H1 (cell line): ENCODE results near the gene TUBA8.

Experiments used
- EGR1 ChIP-seq: IDR thresholded peaks from 2 replicates; pipeline ENCODE4 v1.6.1; 2011; ENCODE audit warnings: low read depth, low read length, borderline replicate concordance
- EP300 ChIP-seq, 2 experiments: IDR thresholded peaks; 1 replicate in 1 of 2; 2 replicates in 1 of 2; pipeline ENCODE4 v1.6.1; 2011 to 2012; ENCODE audit warnings: low read depth in 2 of 2, low read length in 2 of 2, mild to moderate bottlenecking in 2 of 2, borderline replicate concordance in 1 of 2, inconsistent platforms in 1 of 2, moderate library complexity in 1 of 2
- EZH2 ChIP-seq: fragments of 200-600 bp; sonication (generic); IDR thresholded peaks from 2 replicates; pipeline ENCODE4 v1.7.1; 2012; ENCODE audit warnings: low read depth, mild to moderate bottlenecking, moderate library complexity, low read length, inconsistent platforms; ENCODE audit not compliant: severe bottlenecking
- JUND ChIP-seq: IDR thresholded peaks from 2 replicates; pipeline ENCODE4 v1.6.1; 2011; ENCODE audit warnings: mild to moderate bottlenecking, improper control_type of control experiment, low read length
- NRF1 ChIP-seq: IDR thresholded peaks from 2 replicates; pipeline ENCODE4 v1.6.1; 2011; ENCODE audit warnings: mild to moderate bottlenecking, low read depth, low read length, improper control_type of control experiment
- POLR2A ChIP-seq, 2 experiments: IDR thresholded peaks; 1 replicate in 1 of 2; 2 replicates in 1 of 2; pipeline ENCODE4 v1.6.1; 2011; ENCODE audit warnings: low read depth in 2 of 2, low read length in 2 of 2, mild to moderate bottlenecking in 2 of 2; ENCODE audit errors: control extremely low read depth in 1 of 2
- POLR2AphosphoS5 ChIP-seq: IDR thresholded peaks from 2 replicates; pipeline ENCODE4 v1.6.1; 2011; ENCODE audit warnings: low read depth, low read length
- POU5F1 ChIP-seq: IDR thresholded peaks from 2 replicates; pipeline ENCODE4 v1.6.1; 2011; ENCODE audit warnings: low read depth, mild to moderate bottlenecking, low read length, moderate library complexity
- RFX5 ChIP-seq: IDR thresholded peaks from 2 replicates; pipeline ENCODE4 v1.6.1; 2011; ENCODE audit warnings: low read depth, low read length, improper control_type of control experiment, borderline replicate concordance
- TAF1 ChIP-seq: IDR thresholded peaks from 2 replicates; pipeline ENCODE4 v1.6.1; 2011; ENCODE audit warnings: mild to moderate bottlenecking, low read depth, low read length
- TEAD4 ChIP-seq: IDR thresholded peaks from 2 replicates; pipeline ENCODE4 v1.6.1; 2012; ENCODE audit warnings: low read depth, low read length, inconsistent platforms, mixed read lengths
- ZNF274 ChIP-seq: IDR thresholded peaks from 2 replicates; pipeline ENCODE4 v1.7.0; 2012; ENCODE audit warnings: low read length, borderline replicate concordance; ENCODE audit errors: extremely low read depth
- TF ChIP-seq, protein P1 (sequence below), 3 experiments: IDR thresholded peaks; 1 replicate in 2 of 3; 2 replicates in 1 of 3; pipeline versions ENCODE4 v1.5.1 to v1.6.1; 2011; ENCODE audit warnings: low read length in 3 of 3, mild to moderate bottlenecking in 3 of 3, inconsistent platforms in 2 of 3, low read depth in 1 of 3, moderate library complexity in 1 of 3; ENCODE audit not compliant: insufficient read depth in 1 of 3; ENCODE audit errors: control extremely low read depth in 1 of 3
- TF ChIP-seq, protein P2 (sequence below): IDR thresholded peaks from 2 replicates; pipeline ENCODE4 v1.6.1; 2012; ENCODE audit warnings: low read length, inconsistent platforms

DNA sequence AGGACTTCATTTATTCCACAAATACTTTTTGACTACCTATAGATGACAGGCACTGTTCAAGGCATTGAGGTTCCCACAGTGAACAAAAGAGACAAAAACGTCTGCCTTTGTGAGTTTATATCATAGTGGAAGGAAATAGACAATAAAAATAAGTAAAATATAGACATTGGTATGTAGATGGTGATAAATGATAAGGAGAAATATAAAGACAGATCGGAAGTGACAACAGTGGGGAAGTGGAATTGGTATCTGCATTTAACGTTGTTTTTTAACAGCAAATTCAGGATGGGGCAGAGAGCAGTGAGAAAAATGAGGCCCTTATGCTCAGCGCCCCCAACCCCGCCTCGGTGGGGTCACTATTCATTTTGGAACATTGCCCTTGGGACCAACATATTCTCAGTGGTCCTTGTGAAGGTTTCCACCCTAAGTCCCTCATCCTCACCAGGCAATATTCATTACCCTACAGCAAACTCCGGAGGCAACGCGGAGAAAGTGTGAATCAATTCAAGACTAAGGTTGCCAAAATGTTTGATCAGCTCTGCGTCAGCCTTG, 33.4 kb upstream of the TUBA8 start:
- TF ChIP-seq EGR1 (no peak), POLR2AphosphoS5 (no peak), POU5F1 (no peak), TEAD4 (no peak), JUND (no peak), NRF1 (no peak), EP300 (IDR thresholded peaks at IDR 0.05; ENCODE audit: borderline replicate concordance in 1 of 2, low read depth in 2 of 2, low read length in 2 of 2) (no peak), TAF1 (no peak), POLR2A (IDR thresholded peaks at IDR 0.05; ENCODE audit: control extremely low read depth in 1 of 2, low read depth in 2 of 2, low read length in 2 of 2) (no peak), RFX5 (no peak), ZNF274 (no peak), EZH2 (no peak)
- TF ChIP-seq, protein P1, sequence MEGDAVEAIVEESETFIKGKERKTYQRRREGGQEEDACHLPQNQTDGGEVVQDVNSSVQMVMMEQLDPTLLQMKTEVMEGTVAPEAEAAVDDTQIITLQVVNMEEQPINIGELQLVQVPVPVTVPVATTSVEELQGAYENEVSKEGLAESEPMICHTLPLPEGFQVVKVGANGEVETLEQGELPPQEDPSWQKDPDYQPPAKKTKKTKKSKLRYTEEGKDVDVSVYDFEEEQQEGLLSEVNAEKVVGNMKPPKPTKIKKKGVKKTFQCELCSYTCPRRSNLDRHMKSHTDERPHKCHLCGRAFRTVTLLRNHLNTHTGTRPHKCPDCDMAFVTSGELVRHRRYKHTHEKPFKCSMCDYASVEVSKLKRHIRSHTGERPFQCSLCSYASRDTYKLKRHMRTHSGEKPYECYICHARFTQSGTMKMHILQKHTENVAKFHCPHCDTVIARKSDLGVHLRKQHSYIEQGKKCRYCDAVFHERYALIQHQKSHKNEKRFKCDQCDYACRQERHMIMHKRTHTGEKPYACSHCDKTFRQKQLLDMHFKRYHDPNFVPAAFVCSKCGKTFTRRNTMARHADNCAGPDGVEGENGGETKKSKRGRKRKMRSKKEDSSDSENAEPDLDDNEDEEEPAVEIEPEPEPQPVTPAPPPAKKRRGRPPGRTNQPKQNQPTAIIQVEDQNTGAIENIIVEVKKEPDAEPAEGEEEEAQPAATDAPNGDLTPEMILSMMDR (IDR thresholded peaks at IDR 0.05; ENCODE audit: control extremely low read depth in 1 of 3, insufficient read depth in 1 of 3, low read depth in 1 of 3, low read length in 3 of 3): no peak
- TF ChIP-seq, protein P2, sequence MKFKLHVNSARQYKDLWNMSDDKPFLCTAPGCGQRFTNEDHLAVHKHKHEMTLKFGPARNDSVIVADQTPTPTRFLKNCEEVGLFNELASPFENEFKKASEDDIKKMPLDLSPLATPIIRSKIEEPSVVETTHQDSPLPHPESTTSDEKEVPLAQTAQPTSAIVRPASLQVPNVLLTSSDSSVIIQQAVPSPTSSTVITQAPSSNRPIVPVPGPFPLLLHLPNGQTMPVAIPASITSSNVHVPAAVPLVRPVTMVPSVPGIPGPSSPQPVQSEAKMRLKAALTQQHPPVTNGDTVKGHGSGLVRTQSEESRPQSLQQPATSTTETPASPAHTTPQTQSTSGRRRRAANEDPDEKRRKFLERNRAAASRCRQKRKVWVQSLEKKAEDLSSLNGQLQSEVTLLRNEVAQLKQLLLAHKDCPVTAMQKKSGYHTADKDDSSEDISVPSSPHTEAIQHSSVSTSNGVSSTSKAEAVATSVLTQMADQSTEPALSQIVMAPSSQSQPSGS: no peak
